ENCODE results near the gene EYS. TPM values are rescaled to one million over a fixed set of nuclear protein-coding genes. Genes with fewer than 3 reads are reported as not detected.

EYS gene
- total RNA-seq, 1 experiment from 2014 or later, result not detected

GRCh38 chr6:64083261-64083660 is 1623.8 kb downstream of the EYS start:
- no peak overlapping the region for H3K18ac ChIP-seq (ENCODE audit: insufficient read length, low read depth, low read length)
- no peak overlapping the region for H3K23ac ChIP-seq (ENCODE audit: insufficient read length, low read depth, low read length)
- H3K27me3 ChIP-seq (ENCODE audit: insufficient read depth, low read length), result no peaks in the 10 kb centered on the region
- no peaks in the 10 kb centered on the region for H3K79me1 ChIP-seq (ENCODE audit: insufficient read depth, low read depth, low read length, poor library complexity, severe bottlenecking)
- no peak for TF ChIP-seq CTCF (conservative IDR thresholded peaks at IDR 0.05)
- DNase-seq, result no peak
- no peak overlapping the region for H3K14ac ChIP-seq (ENCODE audit: insufficient read depth, low read length)
- Mint-ChIP-seq H3K27ac (no peak overlapping the region), H3K27me3 (ENCODE audit: low read depth) (no peaks in the 10 kb centered on the region), H3K4me1 (no peaks in the 10 kb centered on the region), H3K9me3 (no peaks in the 10 kb centered on the region), H3K36me3 (ENCODE audit: insufficient read depth in 1 of 3, low read depth in 3 of 3) (no peaks in the 10 kb centered on the region), H3K4me3 (no peak overlapping the region)
- H3K4me1 ChIP-seq (ENCODE audit: insufficient read depth, low read length), result no peaks in the 10 kb centered on the region
- no CpG with 5 or more reads among the region's 2 CpGs for WGBS (ENCODE audit: extremely low coverage, insufficient read length, low lambda C conversion rate)
- no peaks in the 10 kb centered on the region for H3K79me2 ChIP-seq (ENCODE audit: insufficient read depth, low read length)
- no peak overlapping the region for H3K4me2 ChIP-seq (ENCODE audit: insufficient read depth, insufficient read length, low read length)
- no peak overlapping the region for H2AK5ac ChIP-seq (ENCODE audit: insufficient read length, low read length)
- no peak overlapping the region for H2BK5ac ChIP-seq (ENCODE audit: insufficient read length, low read length)
- H4K91ac ChIP-seq (ENCODE audit: insufficient read length, low read depth, low read length), result no peak overlapping the region
- H3K56ac ChIP-seq (ENCODE audit: insufficient read length, low read depth, low read length), result no peak overlapping the region
- no peak overlapping the region for H3K9ac ChIP-seq (ENCODE audit: extremely low read depth, insufficient read length, low read length)
- no peak overlapping the region for H3T11ph ChIP-seq (ENCODE audit: low read length)
- no peak overlapping the region for H2AFZ ChIP-seq (ENCODE audit: low read length)
- H2BK15ac ChIP-seq (ENCODE audit: low read depth, low read length), result no peak overlapping the region
- H4K5ac ChIP-seq (ENCODE audit: insufficient read length, low read depth, low read length), result no peak overlapping the region
- no peak overlapping the region for H3K27ac ChIP-seq (ENCODE audit: insufficient read length, low read depth, low read length)
- no peak overlapping the region for H2BK12ac ChIP-seq (ENCODE audit: insufficient read length, low read depth, low read length)
- H4K20me1 ChIP-seq (ENCODE audit: control insufficient read depth, insufficient read depth, insufficient read length), result no peaks in the 10 kb centered on the region
- H2BK20ac ChIP-seq (ENCODE audit: low read depth, low read length, poor library complexity, severe bottlenecking), result no peak overlapping the region
- H3K23me2 ChIP-seq (ENCODE audit: insufficient read length, low read depth, low read length, poor library complexity, severe bottlenecking), result no peaks in the 10 kb centered on the region
- H2BK120ac ChIP-seq (ENCODE audit: low read depth, low read length, poor library complexity, severe bottlenecking), result no peak overlapping the region
- no peaks in the 10 kb centered on the region for H3K9me3 ChIP-seq (ENCODE audit: control insufficient read depth, low read depth, low read length)
- H3K4ac ChIP-seq (ENCODE audit: low read depth, low read length), result no peak overlapping the region
- H4K8ac ChIP-seq (replicated peaks; ENCODE audit: insufficient read length, low read depth, low read length), result no peak overlapping the region
